Ovary (tissue), 9 donors: Measurements from ENCODE around the gene KCNMA1. TPM values are rescaled to one million over a fixed set of nuclear protein-coding genes. Genes with fewer than 3 reads are reported as not detected.

Source experiments
- DNase-seq, 5 donors: peaks; one replicate each; pipeline ENCODE4 v3.0.0-alpha.2; 2019 to 2020
- H3K27ac ChIP-seq, 2 donors: fragments of 200-600 bp; one replicate each; pipeline versions ENCODE4 v1.5.1 to v1.8.0; 2019 to 2022
- H3K27me3 ChIP-seq: fragments of 200-600 bp; one replicate; pipeline ENCODE4 v1.8.0; 2022
- H3K36me3 ChIP-seq: fragments of 200-600 bp; sonication (generic); one replicate; pipeline ENCODE4 v1.5.1; 2019
- H3K4me1 ChIP-seq: one replicate; pipeline ENCODE4 v1.8.1; 2013; ENCODE audit warnings: mild to moderate bottlenecking, moderate library complexity; ENCODE audit not compliant: insufficient read depth
- H3K4me3 ChIP-seq: fragments of 200-600 bp; sonication (generic); one replicate; pipeline ENCODE4 v1.5.1; 2017
- H3K9me3 ChIP-seq, 2 donors: fragments of 200-600 bp in 1 of 2; sonication (generic) in 1 of 2; one replicate each; pipeline versions ENCODE4 v1.5.1 to v1.8.1; 2013 to 2019; ENCODE audit warnings: mild to moderate bottlenecking in 1 of 2, moderate library complexity in 1 of 2
- EP300 ChIP-seq: sonication (generic); formaldehyde crosslinking; IDR thresholded peaks from one replicate; pipeline ENCODE4 v1.6.1; 2017; ENCODE audit warnings: antibody characterized with exemption
- POLR2A ChIP-seq: fragments of 450-650 bp; IDR thresholded peaks from one replicate; pipeline ENCODE4 v1.6.1; 2017; ENCODE audit warnings: antibody characterized with exemption, mild to moderate bottlenecking, moderate library complexity
- WGBS, 3 donors: extraction: QIAGEN DNeasy Blood & Tissue Kit in 1 of 3; methylation state at CpG; one replicate each; pipeline versions ENCODE4 v1.1.5 to v1.1.7; 2013 to 2017; 5-methylcytosine and 5-hydroxymethylcytosine counted together
- intact Hi-C, 4 donors: fragments of 100-400 bp; cut with DNase I; formaldehyde crosslinking; loops; one replicate each; pipeline versions ENCODE4 v1.11.0 to v1.15.1; 2022 to 2023
- polyA plus RNA-seq, 2 donors: library from polyadenylated mRNA; stranded (reverse); fragments of 200-250 nt in 1 of 2; fragments of 350-450 nt in 1 of 2; fragmentation: Illumina TruSeq in 1 of 2; extraction: RNeasy Lipid Tissue Mini Kit (QIAGEN cat#74804) in 1 of 2; gene quantifications; one replicate each; pipeline ENCODE4 v1.2.3, GENCODE V29; 2013 to 2014
- total RNA-seq, 7 donors: library from RNA; depleted of rRNA in 2 of 7; stranded (reverse); fragments of >200 nt in 2 of 7; fragmentation: NEBNext Ultra II Directional in 3 of 7; extraction: Animal tissue kit (Norgen Biotek cat#: 25700) in 3 of 7; gene quantifications; one replicate each; pipeline versions ENCODE4 v1.1.0 to v1.2.4, GENCODE V29; 2016 to 2023
- TF ChIP-seq, protein P1 (sequence below), 3 donors: fragments of 450-650 bp in 2 of 3; fragments of 200-600 bp in 1 of 3; IDR thresholded peaks; one replicate each; pipeline versions ENCODE4 v1.5.1 to v1.8.0; 2016 to 2022; ENCODE audit warnings: antibody characterized with exemption in 3 of 3, mild to moderate bottlenecking in 1 of 3
- donor health status: DM: no; HTN: no; CAD: no; lungs with moderate emphysema.
- donor health status: DM: no; HTN: no; CAD: no.
- donor health status: Bipolar disorder and iron deficiency.
- donor health status: DM: yes; HTN: yes; CAD: no.
- donor health status: DM: no; HTN: no; CAD: no.
- donor health status: DM: yes; HTN: yes; CAD: no.

KCNMA1 gene
- total and polyA plus RNA-seq, 9 donors = 7.0 to 83.8 (median 25.1) TPM

DNA sequence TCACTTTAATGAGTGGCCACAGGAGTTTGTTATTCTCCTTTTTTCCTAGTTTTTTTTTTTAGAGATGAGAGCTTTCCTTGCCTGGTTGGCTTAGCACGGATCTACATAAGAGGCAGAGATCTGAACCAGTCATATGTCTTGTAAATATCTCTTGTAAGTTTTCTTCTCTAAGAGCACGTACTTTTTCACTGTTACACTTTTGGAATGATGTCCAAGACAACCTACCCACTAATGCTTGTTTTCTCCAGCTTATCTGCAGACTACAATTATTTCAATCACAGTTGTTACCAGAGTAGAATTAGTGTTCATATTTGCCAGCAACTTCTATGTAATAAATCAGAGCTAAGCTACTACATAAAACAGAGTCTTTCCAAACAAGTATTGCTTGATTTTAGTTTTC is 444.6 kb downstream of the KCNMA1 start:
- peaks cover 2% of the 10 kb centered on the region for H3K4me1 ChIP-seq
- no peak for DNase-seq
- H3K4me3 ChIP-seq = no peak overlapping the region
- no peaks in the 10 kb centered on the region for H3K9me3 ChIP-seq
- no peak overlapping the region for H3K27ac ChIP-seq
- 19% methylated on average over 2 of the region's 2 CpGs for WGBS, 3 donors
- intact Hi-C loops = no loop called here
- no peaks in the 10 kb centered on the region for H3K36me3 ChIP-seq
- TF ChIP-seq, protein P1, sequence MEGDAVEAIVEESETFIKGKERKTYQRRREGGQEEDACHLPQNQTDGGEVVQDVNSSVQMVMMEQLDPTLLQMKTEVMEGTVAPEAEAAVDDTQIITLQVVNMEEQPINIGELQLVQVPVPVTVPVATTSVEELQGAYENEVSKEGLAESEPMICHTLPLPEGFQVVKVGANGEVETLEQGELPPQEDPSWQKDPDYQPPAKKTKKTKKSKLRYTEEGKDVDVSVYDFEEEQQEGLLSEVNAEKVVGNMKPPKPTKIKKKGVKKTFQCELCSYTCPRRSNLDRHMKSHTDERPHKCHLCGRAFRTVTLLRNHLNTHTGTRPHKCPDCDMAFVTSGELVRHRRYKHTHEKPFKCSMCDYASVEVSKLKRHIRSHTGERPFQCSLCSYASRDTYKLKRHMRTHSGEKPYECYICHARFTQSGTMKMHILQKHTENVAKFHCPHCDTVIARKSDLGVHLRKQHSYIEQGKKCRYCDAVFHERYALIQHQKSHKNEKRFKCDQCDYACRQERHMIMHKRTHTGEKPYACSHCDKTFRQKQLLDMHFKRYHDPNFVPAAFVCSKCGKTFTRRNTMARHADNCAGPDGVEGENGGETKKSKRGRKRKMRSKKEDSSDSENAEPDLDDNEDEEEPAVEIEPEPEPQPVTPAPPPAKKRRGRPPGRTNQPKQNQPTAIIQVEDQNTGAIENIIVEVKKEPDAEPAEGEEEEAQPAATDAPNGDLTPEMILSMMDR (IDR thresholded peaks at IDR 0.05) = no peak
- TF ChIP-seq POLR2A = no peak
- no peaks in the 10 kb centered on the region for H3K27me3 ChIP-seq

DNA sequence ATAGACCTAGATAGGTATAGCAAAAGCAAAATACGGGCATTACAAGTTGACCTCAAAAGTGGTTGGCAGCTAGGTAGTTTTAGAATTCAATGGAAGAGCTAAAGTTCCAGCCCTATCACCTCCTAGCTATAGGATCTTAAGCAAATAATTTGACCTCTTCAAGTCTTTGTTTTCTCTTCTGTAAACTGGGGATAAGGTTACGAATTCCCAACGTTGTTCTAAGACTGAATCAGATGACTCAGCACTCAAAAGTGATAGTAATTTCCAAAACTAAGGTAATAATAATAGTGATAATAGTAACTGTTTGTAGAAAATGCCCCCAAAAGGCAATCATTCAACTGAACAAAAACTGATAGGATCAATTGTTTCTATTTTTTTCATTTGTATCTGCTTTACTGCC is 445.2 kb downstream of the KCNMA1 start:
- H3K27me3 ChIP-seq = no peaks in the 10 kb centered on the region
- H3K27ac ChIP-seq = no peak overlapping the region
- no peak for DNase-seq
- no peaks in the 10 kb centered on the region for H3K36me3 ChIP-seq
- intact Hi-C loops = no loop called here
- H3K9me3 ChIP-seq = no peaks in the 10 kb centered on the region
- no peak for TF ChIP-seq EP300
- TF ChIP-seq, protein P1 (IDR thresholded peaks at IDR 0.05) = no peak
- TF ChIP-seq POLR2A = no peak
- peaks cover 2% of the 10 kb centered on the region for H3K4me1 ChIP-seq
- H3K4me3 ChIP-seq = no peak overlapping the region
- WGBS, 3 donors = 59 to 66% (median 61%) methylated on average over 3 of the region's 3 CpGs

DNA sequence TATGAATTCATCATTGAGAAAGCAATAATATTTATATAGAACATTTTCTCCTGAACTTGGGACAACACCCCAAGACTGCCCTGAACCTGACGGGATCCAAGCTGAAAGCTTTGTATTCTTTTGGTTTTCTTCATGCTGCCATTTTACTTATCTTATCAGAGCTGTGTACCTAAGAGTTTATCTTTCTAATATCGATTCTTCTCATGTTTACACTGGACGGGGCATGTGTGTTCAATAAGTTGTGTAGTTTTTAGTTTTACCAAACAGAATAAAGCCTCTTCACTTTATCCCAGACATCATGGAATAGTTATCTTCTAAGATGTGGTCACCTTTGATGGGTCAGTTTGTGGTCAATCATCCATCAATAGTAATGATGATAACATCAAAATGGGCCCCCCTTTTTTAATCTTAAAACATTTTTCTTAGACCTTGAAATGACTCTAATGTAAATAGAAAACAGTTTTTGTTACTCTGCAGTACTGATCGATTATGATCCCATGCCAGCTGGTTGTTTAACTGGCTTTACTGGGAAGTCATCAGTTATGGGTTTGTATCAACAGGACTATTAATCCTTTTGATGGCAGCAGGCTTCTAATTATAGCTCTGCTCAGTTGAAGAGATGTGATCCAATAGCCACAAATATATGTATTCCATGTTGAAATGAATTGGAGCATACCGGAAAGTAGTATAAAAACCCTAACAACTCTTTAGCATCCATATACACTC is 446.1 kb downstream of the KCNMA1 start:
- intact Hi-C loops = no loop called here
- Histone ChIP-seq H3K36me3 (no peaks in the 10 kb centered on the region), H3K4me1 (peaks cover 2% of the 10 kb centered on the region), H3K9me3 (no peaks in the 10 kb centered on the region), H3K27me3 (no peaks in the 10 kb centered on the region), H3K27ac (no peak overlapping the region), H3K4me3 (no peak overlapping the region)
- no peak for TF ChIP-seq EP300
- TF ChIP-seq, protein P1 (IDR thresholded peaks at IDR 0.05) = no peak
- no peak for TF ChIP-seq POLR2A
- 75 to 91% (median 91%) methylated on average over 5 of the region's 5 CpGs for WGBS, 3 donors
- DNase-seq = no peak

DNA sequence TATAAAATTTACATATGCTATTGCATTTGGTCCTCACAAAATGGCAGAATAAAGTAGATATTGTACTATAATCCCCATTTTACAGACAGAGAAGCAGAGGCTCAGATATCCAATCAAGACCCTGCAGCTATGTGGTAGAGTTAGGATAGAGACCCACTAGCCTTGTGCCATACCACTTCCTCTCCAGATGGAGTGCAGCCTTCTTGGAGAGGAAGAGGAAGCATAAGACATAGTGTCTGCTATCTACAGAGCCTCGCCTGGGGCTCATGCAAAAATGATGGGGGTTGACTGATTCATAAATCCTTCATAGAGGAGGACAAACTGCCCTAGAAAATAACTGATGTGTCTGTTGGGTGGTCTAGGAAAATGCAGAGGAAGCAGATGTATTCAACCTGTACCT is 447.3 kb downstream of the KCNMA1 start:
- no peaks in the 10 kb centered on the region for H3K36me3 ChIP-seq
- no peak for TF ChIP-seq EP300
- no peak for TF ChIP-seq POLR2A
- TF ChIP-seq, protein P1 (IDR thresholded peaks at IDR 0.05) = no peak
- WGBS, 3 donors = 86 to 95% (median 89%) methylated on average over 1 of the region's 1 CpG
- H3K27me3 ChIP-seq = no peaks in the 10 kb centered on the region
- no peak overlapping the region for H3K4me3 ChIP-seq
- H3K9me3 ChIP-seq = no peaks in the 10 kb centered on the region
- no peak for DNase-seq
- no peak overlapping the region for H3K27ac ChIP-seq
- H3K4me1 ChIP-seq = peaks cover 2% of the 10 kb centered on the region
- intact Hi-C loops = no loop called here
